ENCODE data around the gene MEGF11.
"Not testable (repeated sequence)": the region's sequence is repeated elsewhere in the genome, so short reads cannot be mapped to it uniquely, and the experiment has no call there.

The MEGF11 gene

GRCh38 chr15:65881766-65882434 lies 371.6 kb downstream of the MEGF11 start:
- no peak for TF ChIP-seq CTCF (conservative IDR thresholded peaks at IDR 0.05; ENCODE audit: control insufficient read depth, insufficient read depth, low read depth, low read length)
- no peak overlapping the region for H3K4me3 ChIP-seq (ENCODE audit: control insufficient read depth, low read depth, low read length)
- no peak for DNase-seq (ENCODE audit: low read depth)

GRCh38 chr15:65877749-65878148 lies 375.8 kb downstream of the MEGF11 start:
- no peak for TF ChIP-seq CTCF (conservative IDR thresholded peaks at IDR 0.05; ENCODE audit: control insufficient read depth, insufficient read depth, low read depth, low read length)
- DNase-seq (ENCODE audit: low read depth), result no peak
- no peak overlapping the region for H3K4me3 ChIP-seq (ENCODE audit: control insufficient read depth, low read depth, low read length)

GRCh38 chr15:65875458-65875857 lies 378.1 kb downstream of the MEGF11 start:
- no peak overlapping the region for H3K4me3 ChIP-seq (ENCODE audit: control insufficient read depth, low read depth, low read length)
- TF ChIP-seq CTCF (conservative IDR thresholded peaks at IDR 0.05; ENCODE audit: control insufficient read depth, insufficient read depth, low read depth, low read length), result no peak

GRCh38 chr15:65873256-65873655 lies 380.3 kb downstream of the MEGF11 start:
- no peak overlapping the region for H3K4me3 ChIP-seq (ENCODE audit: control insufficient read depth, low read depth, low read length)
- no peak for TF ChIP-seq CTCF (conservative IDR thresholded peaks at IDR 0.05; ENCODE audit: control insufficient read depth, insufficient read depth, low read depth, low read length)
- DNase-seq (ENCODE audit: low read depth), result no peak

More at GRCh38 chr15:65875458-65875857, 378.1 kb downstream of the MEGF11 start:
- no peak for DNase-seq (ENCODE audit: low read depth)

GRCh38 chr15:65872596-65872995 lies 381.0 kb downstream of the MEGF11 start:
- H3K4me3 ChIP-seq (ENCODE audit: control insufficient read depth, low read depth, low read length), result not testable (repeated sequence)
- DNase-seq (ENCODE audit: low read depth), result peak; percentile 62

- not testable (repeated sequence) for DNase-seq (ENCODE audit: low read depth); H3K4me3 ChIP-seq (ENCODE audit: control insufficient read depth, low read depth, low read length)
These were observed 381.7 kb downstream of the MEGF11 start for GRCh38 chr15:65871886-65872285.

GRCh38 chr15:65870889-65871533 lies 382.5 kb downstream of the MEGF11 start:
- peak; percentile 72 for DNase-seq (ENCODE audit: low read depth)
- H3K4me3 ChIP-seq (ENCODE audit: control insufficient read depth, low read depth, low read length), result peak overlapping the region; percentile 97
- TF ChIP-seq CTCF (conservative IDR thresholded peaks at IDR 0.05; ENCODE audit: control insufficient read depth, insufficient read depth, low read depth, low read length), result no peak

Measured in fibroblast of mammary gland (primary cell).